ENCODE results near the gene DCAF16. TPM values are rescaled to one million over a fixed set of nuclear protein-coding genes. Genes with fewer than 3 reads are reported as not detected.

DCAF16 gene
- total RNA-seq, 1 experiment from 2014 or later = 34.8 TPM

DNA sequence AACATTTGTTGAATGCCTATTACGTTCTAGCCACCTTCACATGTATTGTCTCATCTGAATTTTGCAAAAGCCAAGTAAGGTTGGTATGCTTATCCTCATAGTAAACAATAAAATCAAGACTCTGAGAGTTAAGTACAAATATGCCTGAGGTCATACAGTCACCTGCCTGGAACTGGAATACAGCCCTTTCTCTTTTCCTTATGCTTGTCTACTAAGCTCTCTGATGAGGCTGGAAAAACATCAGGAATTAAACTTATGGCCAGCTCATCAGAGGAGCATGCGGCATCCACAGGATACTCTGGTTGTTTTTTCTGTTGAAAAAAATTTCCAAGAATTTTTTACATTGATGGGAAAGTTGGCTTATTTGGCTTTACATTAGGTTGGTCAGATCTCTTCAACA, 35.7 kb upstream of the DCAF16 start:
- H3K4me3 Mint-ChIP-seq (ENCODE audit: low read depth, unreplicated experiment) = no peak overlapping the region
- DNase-seq = no peak
- peaks cover 5% of the 10 kb centered on the region for H3K36me3 Mint-ChIP-seq (ENCODE audit: insufficient read depth, unreplicated experiment)
- no peaks in the 10 kb centered on the region for H3K4me1 Mint-ChIP-seq (ENCODE audit: low read depth, unreplicated experiment)
- CTCF ChIA-PET = no interaction called here
- no peaks in the 10 kb centered on the region for H3K27me3 Mint-ChIP-seq (ENCODE audit: unreplicated experiment)
- intact Hi-C loops (cut with micrococcal nuclease; ENCODE audit: unreplicated experiment) = no loop called here
- TF ChIP-seq, protein P1, sequence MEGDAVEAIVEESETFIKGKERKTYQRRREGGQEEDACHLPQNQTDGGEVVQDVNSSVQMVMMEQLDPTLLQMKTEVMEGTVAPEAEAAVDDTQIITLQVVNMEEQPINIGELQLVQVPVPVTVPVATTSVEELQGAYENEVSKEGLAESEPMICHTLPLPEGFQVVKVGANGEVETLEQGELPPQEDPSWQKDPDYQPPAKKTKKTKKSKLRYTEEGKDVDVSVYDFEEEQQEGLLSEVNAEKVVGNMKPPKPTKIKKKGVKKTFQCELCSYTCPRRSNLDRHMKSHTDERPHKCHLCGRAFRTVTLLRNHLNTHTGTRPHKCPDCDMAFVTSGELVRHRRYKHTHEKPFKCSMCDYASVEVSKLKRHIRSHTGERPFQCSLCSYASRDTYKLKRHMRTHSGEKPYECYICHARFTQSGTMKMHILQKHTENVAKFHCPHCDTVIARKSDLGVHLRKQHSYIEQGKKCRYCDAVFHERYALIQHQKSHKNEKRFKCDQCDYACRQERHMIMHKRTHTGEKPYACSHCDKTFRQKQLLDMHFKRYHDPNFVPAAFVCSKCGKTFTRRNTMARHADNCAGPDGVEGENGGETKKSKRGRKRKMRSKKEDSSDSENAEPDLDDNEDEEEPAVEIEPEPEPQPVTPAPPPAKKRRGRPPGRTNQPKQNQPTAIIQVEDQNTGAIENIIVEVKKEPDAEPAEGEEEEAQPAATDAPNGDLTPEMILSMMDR (IDR thresholded peaks at IDR 0.05; ENCODE audit: unreplicated experiment) = no peak
- no peak overlapping the region for H3K27ac Mint-ChIP-seq (ENCODE audit: unreplicated experiment)
- H3K9me3 Mint-ChIP-seq (ENCODE audit: low read depth, unreplicated experiment) = no peaks in the 10 kb centered on the region
- no TSS peak for BruUV-seq (replicated peaks)

DNA sequence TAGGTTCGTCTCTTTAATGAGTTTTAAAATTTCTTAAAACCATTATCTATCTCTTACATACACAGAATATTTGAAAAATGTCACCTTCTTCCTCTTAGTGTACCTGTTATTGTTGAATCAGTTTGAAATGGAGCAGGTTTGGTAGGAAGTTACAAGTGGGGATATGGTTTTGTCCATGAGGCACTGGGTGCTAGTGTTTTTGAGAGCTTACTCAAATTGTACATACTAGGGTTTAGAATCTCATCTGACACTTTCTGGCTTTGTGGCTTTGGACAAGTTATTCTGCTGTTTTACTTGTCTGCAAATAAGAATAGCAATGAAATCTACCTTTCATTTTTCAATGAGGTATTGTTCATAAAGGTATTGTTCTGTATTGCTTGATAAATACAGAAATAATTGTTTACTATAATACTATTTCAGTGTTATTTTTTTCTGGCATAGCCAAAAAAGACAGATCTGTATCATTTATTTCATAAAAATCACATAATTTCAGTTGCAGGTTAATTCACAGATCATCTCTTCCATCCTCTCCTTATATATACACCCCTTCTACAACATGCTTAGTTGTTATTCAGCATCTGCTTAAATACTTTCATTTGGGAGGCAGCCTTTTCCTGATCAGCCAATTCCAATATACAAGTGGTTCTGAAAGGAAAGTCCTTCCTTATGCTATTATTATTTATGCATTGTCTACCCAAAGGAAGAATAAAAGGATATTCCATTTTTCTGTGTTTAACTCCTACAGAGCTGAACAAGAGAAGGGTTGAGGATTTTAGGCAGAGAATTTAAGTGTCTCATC, 13.5 kb upstream of the DCAF16 start:
- Mint-ChIP-seq H3K36me3 (ENCODE audit: insufficient read depth, unreplicated experiment) (peaks cover 6% of the 10 kb centered on the region), H3K4me1 (ENCODE audit: low read depth, unreplicated experiment) (no peaks in the 10 kb centered on the region), H3K9me3 (ENCODE audit: low read depth, unreplicated experiment) (no peaks in the 10 kb centered on the region), H3K27me3 (ENCODE audit: unreplicated experiment) (no peaks in the 10 kb centered on the region), H3K27ac (ENCODE audit: unreplicated experiment) (no peak overlapping the region), H3K4me3 (ENCODE audit: low read depth, unreplicated experiment) (no peak overlapping the region)
- TF ChIP-seq, protein P1 (IDR thresholded peaks at IDR 0.05; ENCODE audit: unreplicated experiment) = no peak
- no peak for DNase-seq
- BruUV-seq (replicated peaks) = no TSS peak
- CTCF ChIA-PET = no interaction called here
- intact Hi-C loops (cut with micrococcal nuclease; ENCODE audit: unreplicated experiment) = no loop called here

DNA sequence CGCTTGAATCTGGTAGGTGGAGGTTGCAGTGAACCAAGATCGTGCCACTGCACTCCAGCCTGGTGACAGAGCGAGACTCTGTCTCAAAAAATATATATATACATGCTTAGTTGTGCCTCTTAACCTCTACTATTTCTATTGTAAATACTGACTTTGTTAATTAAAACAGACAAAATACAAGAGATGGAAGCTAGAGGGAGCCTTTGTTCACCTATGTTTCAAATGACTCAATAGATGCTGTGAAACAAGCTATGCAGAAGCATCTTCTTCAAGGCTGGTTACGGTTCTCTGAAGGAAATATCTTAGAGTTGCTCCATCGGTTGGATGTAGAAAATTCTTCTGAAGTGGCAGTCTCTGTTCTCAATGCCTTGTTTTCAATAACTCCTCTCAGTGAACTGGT, 6.5 kb upstream of the DCAF16 start:
- TF ChIP-seq, protein P1 (IDR thresholded peaks at IDR 0.05; ENCODE audit: unreplicated experiment) = no peak
- BruUV-seq (replicated peaks) = no TSS peak
- peaks cover 5% of the 10 kb centered on the region for H3K4me1 Mint-ChIP-seq (ENCODE audit: low read depth, unreplicated experiment)
- no peak overlapping the region for H3K27ac Mint-ChIP-seq (ENCODE audit: unreplicated experiment)
- DNase-seq = no peak
- CTCF ChIA-PET = no interaction called here
- intact Hi-C loops (cut with micrococcal nuclease; ENCODE audit: unreplicated experiment) = loop anchor here (1.0 to 10.0 kb wide), 3 partner anchors 208 to 776 kb away; partner anchors contain the start of gene LCORL
- H3K27me3 Mint-ChIP-seq (ENCODE audit: unreplicated experiment) = no peaks in the 10 kb centered on the region
- H3K4me3 Mint-ChIP-seq (ENCODE audit: low read depth, unreplicated experiment) = no peak overlapping the region
- no peaks in the 10 kb centered on the region for H3K9me3 Mint-ChIP-seq (ENCODE audit: low read depth, unreplicated experiment)
- no peaks in the 10 kb centered on the region for H3K36me3 Mint-ChIP-seq (ENCODE audit: insufficient read depth, unreplicated experiment)

DNA sequence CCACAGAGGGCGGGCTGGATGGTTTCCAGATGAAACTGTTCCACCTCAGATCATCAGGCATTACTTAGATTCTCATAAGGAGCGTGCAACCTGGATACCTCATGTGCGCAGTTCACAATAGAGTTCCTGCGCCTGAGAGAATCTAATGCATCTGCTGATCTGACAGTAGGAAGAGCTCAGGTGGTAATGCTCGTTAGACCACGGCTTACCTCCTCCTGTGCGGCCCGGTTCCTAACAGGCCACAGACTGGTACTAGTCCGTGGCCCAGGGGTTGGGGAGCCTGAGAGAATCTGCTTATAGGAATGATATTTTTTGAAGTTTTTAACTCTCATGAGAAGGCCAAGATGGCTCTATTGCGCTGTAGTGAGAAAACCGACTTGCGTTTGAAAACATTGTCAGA, 5.6 kb upstream of the DCAF16 start:
- intact Hi-C loops (cut with micrococcal nuclease; ENCODE audit: unreplicated experiment) = loop anchor here (10.0 kb wide), 1 partner anchor 209 kb away; the partner anchor contains the start of gene LCORL
- no peaks in the 10 kb centered on the region for H3K9me3 Mint-ChIP-seq (ENCODE audit: low read depth, unreplicated experiment)
- TF ChIP-seq, protein P1 (IDR thresholded peaks at IDR 0.05; ENCODE audit: unreplicated experiment) = no peak
- DNase-seq = no peak
- H3K27ac Mint-ChIP-seq (ENCODE audit: unreplicated experiment) = no peak overlapping the region
- no peaks in the 10 kb centered on the region for H3K27me3 Mint-ChIP-seq (ENCODE audit: unreplicated experiment)
- CTCF ChIA-PET = no interaction called here
- H3K36me3 Mint-ChIP-seq (ENCODE audit: insufficient read depth, unreplicated experiment) = peaks cover 9% of the 10 kb centered on the region
- peaks cover 9% of the 10 kb centered on the region for H3K4me1 Mint-ChIP-seq (ENCODE audit: low read depth, unreplicated experiment)
- H3K4me3 Mint-ChIP-seq (ENCODE audit: low read depth, unreplicated experiment) = no peak overlapping the region
- no TSS peak for BruUV-seq (replicated peaks)

Data from Calu3 (cell line).